Gastroesophageal sphincter (tissue), 3 donors: ENCODE measurements around the gene MCHR2.

ENCODE experiments used
- CTCF ChIP-seq, 4 experiments: fragments of 200-600 bp in 2 of 4; fragments of 450-650 bp in 2 of 4; sonication (generic) in 1 of 4; IDR thresholded peaks; one replicate each; pipeline ENCODE4 v1.5.1; 2017 to 2019; ENCODE audit warnings: antibody characterized with exemption in 4 of 4, mild to moderate bottlenecking in 2 of 4, moderate library complexity in 2 of 4
- EP300 ChIP-seq: sonication (generic); formaldehyde crosslinking; IDR thresholded peaks from one replicate; pipeline ENCODE4 v1.6.1; 2017; ENCODE audit warnings: antibody characterized with exemption, mild to moderate bottlenecking
- POLR2A ChIP-seq, 2 donors: fragments of 450-650 bp; IDR thresholded peaks; one replicate each; pipeline ENCODE4 v1.6.1; 2017; ENCODE audit warnings: antibody characterized with exemption in 2 of 2, mild to moderate bottlenecking in 2 of 2, moderate library complexity in 1 of 2
- POLR2AphosphoS5 ChIP-seq: sonication (generic); formaldehyde crosslinking; IDR thresholded peaks from one replicate; pipeline ENCODE4 v1.6.1; 2017; ENCODE audit warnings: antibody characterized with exemption

- TF ChIP-seq CTCF (IDR thresholded peaks at IDR 0.05) (no peak), POLR2A (IDR thresholded peaks at IDR 0.05) (no peak), EP300 (no peak), POLR2AphosphoS5 (no peak)
Measured at GRCh38 chr6:99993533-99994251, at the start of gene MCHR2.
